RWPE1 (cell line): Measurements from ENCODE around the gene BRSK2.

Source experiments
- CTCF ChIA-PET: fragments of 350-600 bp; sonication (Branson Sonifier 250); formaldehyde crosslinking; extraction: SDS; loops from one replicate; lab custom pipeline; 2021; lab: Yijun Ruan, JAX
- POLR2A ChIA-PET: fragments of 400-600 bp; formaldehyde crosslinking; extraction: SDS; loops from one replicate; lab custom pipeline; 2020; ENCODE audit warnings: antibody characterized with exemption; ENCODE audit not compliant: low non-redundant PET; lab: Yijun Ruan, JAX
- DNase-seq: peaks from one replicate; pipeline ENCODE4 v3.0.0; 2012; ENCODE audit warnings: low spot score
- H3K27ac ChIP-seq: fragments of 450-650 bp; 2 replicates; pipeline ENCODE4 v1.5.1; 2017
- TF ChIP-seq, protein P1 (sequence below): fragments of 450-650 bp; conservative IDR thresholded peaks from 2 replicates; pipeline ENCODE4 v1.5.1; 2017; ENCODE audit warnings: low read depth, mild to moderate bottlenecking

The BRSK2 gene

DNA sequence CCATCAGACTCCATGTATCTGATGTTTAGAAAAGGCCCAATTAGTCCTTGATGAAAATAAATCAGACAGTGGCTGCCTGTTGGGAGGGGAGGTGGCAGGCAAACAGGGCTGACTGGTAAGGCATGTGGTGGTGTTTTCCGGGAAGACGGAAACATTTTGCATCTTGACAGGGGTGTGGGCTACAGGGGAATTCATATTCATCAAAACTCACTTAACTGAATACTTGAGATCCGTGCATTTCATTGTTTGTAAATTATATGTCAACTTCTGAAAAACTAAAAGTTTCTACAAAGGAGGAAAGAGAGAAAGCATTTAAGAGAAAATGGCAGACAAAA is 107.0 kb downstream of the BRSK2 start:
- TF ChIP-seq, protein P1, sequence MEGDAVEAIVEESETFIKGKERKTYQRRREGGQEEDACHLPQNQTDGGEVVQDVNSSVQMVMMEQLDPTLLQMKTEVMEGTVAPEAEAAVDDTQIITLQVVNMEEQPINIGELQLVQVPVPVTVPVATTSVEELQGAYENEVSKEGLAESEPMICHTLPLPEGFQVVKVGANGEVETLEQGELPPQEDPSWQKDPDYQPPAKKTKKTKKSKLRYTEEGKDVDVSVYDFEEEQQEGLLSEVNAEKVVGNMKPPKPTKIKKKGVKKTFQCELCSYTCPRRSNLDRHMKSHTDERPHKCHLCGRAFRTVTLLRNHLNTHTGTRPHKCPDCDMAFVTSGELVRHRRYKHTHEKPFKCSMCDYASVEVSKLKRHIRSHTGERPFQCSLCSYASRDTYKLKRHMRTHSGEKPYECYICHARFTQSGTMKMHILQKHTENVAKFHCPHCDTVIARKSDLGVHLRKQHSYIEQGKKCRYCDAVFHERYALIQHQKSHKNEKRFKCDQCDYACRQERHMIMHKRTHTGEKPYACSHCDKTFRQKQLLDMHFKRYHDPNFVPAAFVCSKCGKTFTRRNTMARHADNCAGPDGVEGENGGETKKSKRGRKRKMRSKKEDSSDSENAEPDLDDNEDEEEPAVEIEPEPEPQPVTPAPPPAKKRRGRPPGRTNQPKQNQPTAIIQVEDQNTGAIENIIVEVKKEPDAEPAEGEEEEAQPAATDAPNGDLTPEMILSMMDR = no peak
- ChIA-PET CTCF (no interaction called here), POLR2A (no interaction called here)
- no peak for DNase-seq
- H3K27ac ChIP-seq = no peak overlapping the region

DNA sequence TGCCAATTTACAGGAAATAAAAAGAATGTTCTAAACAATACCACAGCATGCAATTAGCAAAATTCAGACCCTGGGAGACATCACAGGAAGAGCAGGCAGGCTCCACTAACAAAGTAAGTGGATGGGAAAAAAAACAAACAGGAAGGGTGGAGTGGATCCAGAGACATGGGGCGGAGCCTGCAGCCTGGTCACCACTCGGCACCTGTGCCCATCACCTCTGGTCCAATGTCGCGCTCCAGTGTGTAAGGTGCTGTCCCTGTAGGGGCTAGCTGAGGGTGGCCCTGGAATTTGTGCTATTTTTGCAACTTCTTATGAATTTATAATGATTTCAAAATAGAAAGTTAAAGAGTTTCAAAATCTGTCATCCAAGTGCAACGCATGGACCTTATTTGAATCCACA is 107.9 kb downstream of the BRSK2 start:
- TF ChIP-seq, protein P1 = no peak
- no peak overlapping the region for H3K27ac ChIP-seq
- no peak for DNase-seq
- ChIA-PET CTCF (no interaction called here), POLR2A (no interaction called here)

DNA sequence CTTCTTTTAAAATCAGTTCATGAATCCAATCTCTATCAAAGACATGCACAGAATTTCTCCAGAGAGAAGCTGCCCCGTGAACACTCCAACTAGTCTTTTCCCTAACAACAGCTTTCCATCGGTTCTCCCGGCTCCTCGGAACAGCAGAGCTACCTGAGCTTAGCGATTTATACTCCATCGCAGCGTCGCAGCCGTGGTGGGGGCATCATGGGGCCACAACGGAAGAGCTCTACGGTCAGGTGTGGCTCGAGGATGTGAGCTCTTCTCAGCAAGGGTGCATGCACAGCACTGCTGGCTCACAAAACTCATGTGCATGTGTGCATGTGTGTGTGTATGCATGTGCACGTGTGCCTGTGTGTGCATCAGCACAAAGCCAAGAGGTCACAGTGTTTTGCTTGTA is 108.5 kb downstream of the BRSK2 start:
- no peak overlapping the region for H3K27ac ChIP-seq
- ChIA-PET POLR2A (no interaction called here), CTCF (no interaction called here)
- TF ChIP-seq, protein P1 = no peak
- DNase-seq = no peak

DNA sequence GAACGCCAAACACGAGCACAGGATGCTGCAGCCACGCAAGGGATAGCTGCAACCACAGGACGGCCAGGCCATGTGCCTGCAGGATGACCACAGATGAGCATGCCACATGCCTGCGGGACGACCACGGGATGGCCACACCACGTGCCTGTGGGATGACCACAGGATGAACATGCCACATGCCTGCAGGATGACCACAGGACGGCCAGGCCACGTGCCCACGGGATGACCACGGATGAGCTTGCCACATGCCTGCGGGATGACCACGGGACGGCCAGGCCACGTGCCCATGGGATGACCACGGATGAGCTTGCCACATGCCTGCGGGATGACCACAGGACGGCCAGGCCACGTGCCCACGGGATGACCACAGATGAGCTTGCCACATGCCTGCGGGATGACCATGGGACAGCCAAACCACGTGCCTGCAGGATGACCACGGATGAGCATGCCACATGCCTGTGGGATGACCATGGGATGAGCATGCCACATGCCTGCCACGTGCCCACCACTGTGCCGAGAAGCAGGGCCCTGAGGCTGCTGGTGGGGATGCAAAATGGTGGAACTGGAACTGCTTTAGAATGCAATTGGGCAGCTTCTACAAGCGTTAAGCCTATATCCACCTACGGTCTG is 109.6 kb downstream of the BRSK2 start:
- POLR2A ChIA-PET = no interaction called here
- H3K27ac ChIP-seq = no peak overlapping the region
- no peak for DNase-seq
- CTCF ChIA-PET = interaction anchor here (0.8 kb wide), 1 partner anchor 19 kb away, joined by 4 read pairs; no protein-coding TSS in a partner anchor
- TF ChIP-seq, protein P1 = no peak

DNA sequence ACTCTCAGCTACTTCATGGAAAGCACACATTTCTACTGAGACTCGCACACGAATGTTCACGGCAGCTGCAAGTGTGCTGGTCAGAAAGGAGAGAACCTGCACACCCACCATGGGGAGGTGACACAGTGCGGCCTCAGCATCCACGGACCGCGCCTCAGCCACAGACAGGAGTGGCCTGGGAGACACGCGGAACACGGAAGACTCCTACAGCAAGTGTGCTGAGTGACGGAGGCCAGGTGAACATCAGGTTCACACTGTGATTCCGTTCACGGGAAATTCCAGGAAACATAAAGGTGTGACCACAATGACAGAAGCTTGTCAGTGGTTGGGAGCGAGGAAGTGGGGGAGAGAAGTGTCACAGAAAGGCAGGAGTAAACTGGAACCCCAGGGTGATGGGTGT is 110.2 kb downstream of the BRSK2 start:
- POLR2A ChIA-PET = no interaction called here
- no peak for DNase-seq
- CTCF ChIA-PET = interaction anchor here (0.8 kb wide), 1 partner anchor 20 kb away, joined by 4 read pairs; no protein-coding TSS in a partner anchor
- TF ChIP-seq, protein P1 = no peak
- no peak overlapping the region for H3K27ac ChIP-seq

DNA sequence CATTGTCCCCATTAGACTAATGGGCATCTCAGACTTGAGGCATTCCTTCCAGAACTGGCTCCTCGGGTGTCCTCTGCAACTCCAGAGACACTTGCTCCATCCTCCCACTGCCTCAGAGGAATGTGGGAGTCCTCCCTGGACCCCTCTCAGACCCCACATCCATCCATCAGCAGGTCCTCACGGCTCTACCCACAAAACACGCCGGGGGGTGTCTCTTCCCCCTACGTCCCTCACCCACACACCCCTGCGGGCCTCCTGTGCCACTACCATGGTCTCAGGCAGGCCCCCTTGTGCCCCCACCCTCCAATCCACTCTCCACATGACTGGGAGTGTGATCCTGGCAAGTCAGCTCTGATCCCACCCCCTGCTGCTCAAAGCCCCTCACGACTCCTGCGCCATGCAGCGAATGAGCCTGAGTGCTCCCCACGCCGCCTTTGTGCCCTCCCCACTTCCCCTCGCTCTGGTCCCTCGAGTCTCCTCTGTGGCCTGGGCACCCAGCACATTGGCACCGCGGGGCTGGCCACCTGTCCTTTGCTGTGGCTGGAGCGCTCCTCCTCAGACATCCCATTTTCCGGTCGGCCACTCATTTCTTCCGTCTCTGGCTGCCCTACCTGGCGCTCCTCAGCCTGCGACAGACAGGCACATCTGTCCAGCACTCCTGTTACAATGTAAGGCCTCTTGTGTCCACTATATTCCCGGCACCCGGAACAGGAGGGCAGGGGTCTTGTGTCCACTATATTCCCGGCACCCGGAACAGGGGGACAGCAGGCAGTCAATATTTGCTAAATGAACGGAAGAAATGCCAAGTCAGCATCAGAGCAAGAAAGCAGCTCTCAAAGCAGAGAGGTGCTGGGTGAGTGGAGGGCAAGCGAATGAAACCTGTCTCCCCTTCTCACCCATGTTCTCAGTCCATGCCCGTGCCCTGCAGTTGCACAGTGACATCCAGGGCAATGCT is 111.0 kb downstream of the BRSK2 start:
- ChIA-PET POLR2A (no interaction called here), CTCF (interaction anchor here (0.7 kb wide), 1 partner anchor 21 kb away, joined by 4 read pairs; no protein-coding TSS in a partner anchor)
- H3K27ac ChIP-seq = no peak overlapping the region
- TF ChIP-seq, protein P1 = no peak
- no peak for DNase-seq
